ENCODE data around the gene RNASE1.
"Not testable (repeated sequence)": the region's sequence is repeated elsewhere in the genome, so short reads cannot be mapped to it uniquely, and the experiment has no call there.

Gene RNASE1

GRCh38 chr14:20769421-20769820 lies 33.2 kb downstream of the RNASE1 start:
- DNase-seq: no peak

GRCh38 chr14:20768593-20768892 lies 34.1 kb downstream of the RNASE1 start:
- DNase-seq: no peak

GRCh38 chr14:20760950-20761349 lies 41.7 kb downstream of the RNASE1 start:
- DNase-seq: no peak

GRCh38 chr14:20759465-20759864 lies 43.2 kb downstream of the RNASE1 start:
- DNase-seq: not testable (repeated sequence)

GRCh38 chr14:20757965-20758364 lies 44.7 kb downstream of the RNASE1 start:
- peak; percentile 26 for DNase-seq

- DNase-seq: no peak
Measured at GRCh38 chr14:20755037-20755436, 47.6 kb downstream of the RNASE1 start.

- no peak for DNase-seq
Measured at GRCh38 chr14:20754308-20754707, 48.3 kb downstream of the RNASE1 start.

GRCh38 chr14:20751963-20752562 lies 50.6 kb downstream of the RNASE1 start:
- no peak for DNase-seq
